Right cardiac atrium (tissue), 5 donors: ENCODE measurements around the gene MACO1. TPM values are rescaled to one million over a fixed set of nuclear protein-coding genes. Genes with fewer than 3 reads are reported as not detected.
A peak's percentile ranks its signal among the peaks of the same experiment; 100 is the strongest.
"Not testable (repeated sequence)": the region's sequence is repeated elsewhere in the genome, so short reads cannot be mapped to it uniquely, and the experiment has no call there.

Source experiments
- ATAC-seq, 2 donors: fragments of 200-7000 bp; cut with Tn5 transposase; one replicate each; pipeline versions ENCODE4 v1.8.0 to v1.9.1; 2020; ENCODE audit warnings: moderate library complexity in 2 of 2, mild to moderate bottlenecking in 1 of 2
- DNase-seq, 3 donors: peaks; one replicate each; pipeline ENCODE4 v3.0.0-alpha.2; 2020
- H3K27ac ChIP-seq: one replicate; pipeline ENCODE4 v1.5.1; 2013; ENCODE audit warnings: mild to moderate bottlenecking, low read length, control low read depth, moderate library complexity
- H3K27me3 ChIP-seq: one replicate; pipeline ENCODE4 v1.6.1; 2013; ENCODE audit not compliant: control insufficient read depth, insufficient read depth
- H3K4me1 ChIP-seq: one replicate; pipeline ENCODE4 v1.6.1; 2013; ENCODE audit warnings: low read length; ENCODE audit not compliant: control insufficient read depth, insufficient read depth
- H3K4me3 ChIP-seq: one replicate; pipeline ENCODE4 v1.5.1; 2013; ENCODE audit warnings: low read length, control low read depth
- H3K9me3 ChIP-seq: one replicate; pipeline ENCODE4 v1.6.1; 2013; ENCODE audit warnings: low read length; ENCODE audit not compliant: control insufficient read depth
- WGBS: extraction: QIAGEN DNeasy Blood & Tissue Kit; methylation state at CpG from one replicate; pipeline ENCODE4 v1.1.7; 2013; 5-methylcytosine and 5-hydroxymethylcytosine counted together
- intact Hi-C, 4 donors: fragments of 100-400 bp; cut with DNase I; formaldehyde crosslinking; loops; one replicate each; pipeline versions ENCODE4 v1.11.0 to v1.14.0; 2022 to 2023
- polyA plus RNA-seq: library from polyadenylated mRNA; stranded (reverse); fragments of 200-250 nt; gene quantifications from one replicate; pipeline ENCODE4 v1.2.3, GENCODE V29; 2013
- total RNA-seq, 4 donors: library from RNA; stranded (reverse); fragmentation: NEBNext Ultra II Directional; extraction: Animal tissue kit (Norgen Biotek cat#: 25700); gene quantifications; one replicate each; pipeline ENCODE4 v1.2.1, GENCODE V29; 2021
- donor health status: healthy with polysubstance abuse.
- donor health status: DM: no; HTN: yes; CAD: no.
- donor health status: DM: no; HTN: no; CAD: no.
- donor health status: DM: no; HTN: yes; CAD: no; lungs with severe emphysema.
- donor health status: DM: yes; HTN: yes; CAD: no.

MACO1 gene
- total and polyA plus RNA-seq, 5 donors = 8.8 to 20.2 (median 17.1) TPM

DNA sequence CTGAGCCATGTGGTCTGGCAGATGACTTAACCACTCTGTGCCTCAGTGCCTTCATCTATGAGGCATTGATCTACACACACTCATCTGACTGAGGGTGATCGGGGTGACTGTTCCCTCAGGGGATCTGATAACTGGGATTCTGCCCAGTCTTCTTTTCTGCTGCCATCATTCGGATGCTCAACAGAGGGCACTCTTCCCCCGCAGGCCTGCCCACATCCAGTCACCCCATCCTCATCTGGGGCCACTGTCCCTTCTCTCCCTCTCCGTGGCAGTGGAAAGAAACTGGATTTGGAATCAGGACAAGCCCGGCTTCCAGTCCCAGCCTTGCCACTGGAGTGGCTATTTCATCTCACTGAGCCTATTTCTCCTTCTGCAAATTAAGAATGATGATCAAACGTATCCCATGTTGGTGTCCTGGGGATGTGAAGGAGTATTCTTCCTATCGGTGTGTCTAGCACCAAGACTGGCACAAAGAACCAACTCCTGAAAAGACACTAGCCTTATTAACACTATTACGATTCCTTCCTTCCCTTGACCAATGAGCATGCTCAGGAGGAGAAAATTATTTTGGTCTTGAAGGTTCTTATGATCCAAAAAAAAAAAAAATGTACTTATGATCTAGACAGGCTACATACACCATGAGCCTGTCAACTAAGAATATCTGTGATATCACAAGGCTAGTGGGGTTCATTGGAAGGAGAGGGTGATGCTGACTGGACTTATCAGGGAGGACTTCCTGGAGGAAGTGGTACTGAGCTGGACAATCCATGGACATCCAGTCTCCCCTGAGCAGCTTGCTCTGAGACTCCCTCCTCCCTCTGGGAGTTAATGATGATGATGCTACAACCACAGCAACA lies 27.5 kb upstream of the MACO1 start:
- intact Hi-C loops = loop anchor here in 2 of 4 donors (10.0 kb wide), 1 partner anchor 122 kb away; no protein-coding TSS in a partner anchor
- 16% methylated on average over 6 of the region's 8 CpGs for WGBS
- H3K27me3 ChIP-seq, H3K27ac ChIP-seq, H3K4me3 ChIP-seq, DNase-seq, H3K9me3 ChIP-seq, H3K4me1 ChIP-seq: not testable (repeated sequence)
- peak; percentile 73 to 75 for ATAC-seq

DNA sequence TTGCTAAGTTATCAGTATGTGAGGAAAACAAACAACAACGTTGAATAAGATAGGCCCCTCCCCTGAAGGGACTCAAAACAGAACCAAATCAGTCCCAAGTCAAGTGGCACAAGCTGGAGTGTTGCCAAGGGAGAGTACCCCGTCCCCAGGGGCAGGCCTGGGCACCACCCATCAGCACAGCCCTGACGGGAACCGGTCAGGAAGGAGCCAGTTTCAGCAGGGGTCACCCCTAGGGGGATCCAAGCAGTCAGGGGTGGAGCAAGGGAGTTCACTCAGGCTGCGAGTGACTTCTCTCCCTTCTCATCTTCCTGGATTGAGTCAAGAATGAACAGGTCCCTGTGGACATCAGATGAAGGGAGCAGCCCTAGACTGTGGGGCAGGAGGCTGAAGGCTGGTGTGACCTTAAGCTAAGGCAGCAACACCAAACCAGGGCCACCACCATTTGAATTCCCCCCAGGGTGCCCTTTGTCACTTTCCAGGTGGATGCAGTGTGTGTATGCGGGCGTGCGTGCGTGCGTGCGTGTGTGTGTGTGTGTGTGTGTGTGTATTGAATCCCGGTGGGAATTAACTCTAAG lies 24.9 kb upstream of the MACO1 start:
- WGBS = 81% methylated on average over 9 of the region's 12 CpGs
- H3K27me3 ChIP-seq, DNase-seq, H3K4me3 ChIP-seq, H3K4me1 ChIP-seq, H3K27ac ChIP-seq, H3K9me3 ChIP-seq: not testable (repeated sequence)
- intact Hi-C loops = loop anchor here in 3 of 4 donors (5.0 to 10.0 kb wide), 2 partner anchors 111 to 119 kb away; no protein-coding TSS in a partner anchor
- ATAC-seq = peak in 1 of 2 donors; percentile 34

DNA sequence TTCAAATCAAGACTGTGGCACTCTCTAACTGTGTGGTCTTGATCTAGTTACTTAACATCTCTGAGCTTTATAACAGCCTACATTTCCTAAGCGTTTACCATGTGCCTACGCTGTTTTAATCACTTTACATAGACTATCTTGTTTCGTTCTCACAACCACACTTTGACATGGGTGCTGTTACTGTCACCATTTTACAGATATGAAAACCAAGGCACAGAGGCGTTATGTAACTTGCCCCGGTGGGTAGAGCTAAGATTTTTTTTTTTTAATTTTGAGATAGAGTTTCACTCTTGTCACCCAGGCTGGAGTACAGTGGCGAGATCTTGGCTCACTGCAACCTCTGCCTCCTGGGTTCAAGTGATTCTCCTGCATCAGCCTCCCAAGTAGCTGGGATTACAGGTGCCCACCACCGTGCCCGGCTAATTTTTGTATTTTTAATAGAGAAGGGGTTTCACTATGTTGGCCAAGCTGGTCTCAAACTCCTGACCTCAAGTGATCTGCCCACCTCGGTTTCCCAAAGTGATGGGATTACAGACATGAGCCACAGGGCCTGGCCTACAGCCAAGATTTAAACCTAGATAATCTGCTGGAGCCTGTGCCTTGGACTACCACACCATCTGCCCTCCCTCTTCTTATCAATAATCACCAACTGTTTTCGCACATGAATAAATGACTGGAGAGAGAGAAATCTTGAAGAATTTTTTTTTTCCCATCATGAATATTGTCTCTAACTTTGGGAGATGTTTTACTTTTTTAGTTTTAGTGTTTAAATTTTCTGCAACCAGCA lies 20.9 kb upstream of the MACO1 start:
- not testable (repeated sequence) for H3K27ac ChIP-seq, ATAC-seq, H3K9me3 ChIP-seq, H3K27me3 ChIP-seq, H3K4me1 ChIP-seq, DNase-seq, H3K4me3 ChIP-seq
- intact Hi-C loops = loop anchor here (5.0 to 10.0 kb wide), 3 partner anchors 107 to 123 kb away; no protein-coding TSS in a partner anchor
- 86% methylated on average over 10 of the region's 10 CpGs for WGBS

DNA sequence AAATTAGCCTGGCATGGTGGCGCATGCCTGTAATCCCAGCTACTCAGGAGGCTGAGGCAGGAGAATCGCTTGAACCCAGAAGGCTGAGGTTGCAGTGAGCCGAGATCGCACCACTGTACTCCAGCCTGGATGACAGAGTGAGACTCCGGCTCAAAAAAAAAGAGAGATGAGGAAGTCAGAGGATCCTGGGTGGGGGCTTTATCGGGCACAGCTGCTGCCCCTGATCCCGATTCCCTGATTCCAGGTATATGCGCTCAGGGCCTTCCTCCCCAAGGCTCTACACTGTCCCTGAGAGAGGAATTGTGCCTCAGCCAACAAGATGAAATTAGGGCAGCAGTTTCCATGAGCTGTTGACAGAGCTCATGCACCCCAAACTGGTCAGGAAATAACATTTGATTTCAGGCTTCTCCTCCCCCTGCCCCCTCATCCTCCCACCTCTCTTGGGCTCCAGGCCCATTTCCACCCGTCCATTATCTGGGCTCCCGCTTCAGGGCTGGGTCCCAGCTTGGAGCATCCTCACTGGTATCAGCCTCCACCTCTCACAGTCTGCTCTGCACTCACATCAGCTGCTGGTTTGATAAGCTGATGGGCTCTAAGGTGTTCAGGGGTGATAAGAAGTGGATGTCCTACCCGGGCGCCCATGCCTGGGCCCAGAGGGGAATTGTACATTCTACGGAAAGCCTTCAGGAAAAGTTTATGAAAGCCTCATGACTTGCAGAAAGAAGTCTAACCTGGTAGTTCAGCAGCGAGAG lies 17.6 kb upstream of the MACO1 start:
- not testable (repeated sequence) for H3K27me3 ChIP-seq, H3K4me3 ChIP-seq, H3K4me1 ChIP-seq, H3K27ac ChIP-seq, ATAC-seq, H3K9me3 ChIP-seq, DNase-seq
- intact Hi-C loops = loop anchor here in 1 of 4 donors (5.0 kb wide), 1 partner anchor 126 kb away; no protein-coding TSS in a partner anchor
- 80% methylated on average over 13 of the region's 14 CpGs for WGBS

DNA sequence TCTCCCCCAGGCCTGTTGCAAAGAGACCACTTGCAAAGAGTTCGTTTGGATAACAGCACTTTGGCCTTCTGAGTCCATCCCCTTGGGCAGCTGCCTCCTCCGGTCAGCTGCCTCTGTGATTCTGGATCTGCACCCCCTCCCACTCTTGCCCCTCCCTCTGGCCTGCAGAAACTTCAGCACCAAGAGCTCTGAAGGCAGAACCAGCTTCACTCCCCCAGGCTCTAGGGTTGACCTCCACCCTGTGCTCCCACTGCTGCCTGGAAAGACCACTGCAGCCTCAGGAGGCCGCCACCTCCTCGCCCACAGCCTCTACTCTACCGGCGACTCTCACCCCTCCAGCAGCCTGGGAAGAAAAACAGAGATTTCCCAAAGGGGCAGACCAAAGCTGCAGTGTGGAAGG lies 16.5 kb upstream of the MACO1 start:
- ATAC-seq, H3K9me3 ChIP-seq, H3K4me1 ChIP-seq, H3K27ac ChIP-seq, DNase-seq, H3K4me3 ChIP-seq, H3K27me3 ChIP-seq: not testable (repeated sequence)
- intact Hi-C loops = loop anchor here in 1 of 4 donors (5.0 kb wide), 1 partner anchor 127 kb away; no protein-coding TSS in a partner anchor
- WGBS = 65% methylated on average over 2 of the region's 6 CpGs

DNA sequence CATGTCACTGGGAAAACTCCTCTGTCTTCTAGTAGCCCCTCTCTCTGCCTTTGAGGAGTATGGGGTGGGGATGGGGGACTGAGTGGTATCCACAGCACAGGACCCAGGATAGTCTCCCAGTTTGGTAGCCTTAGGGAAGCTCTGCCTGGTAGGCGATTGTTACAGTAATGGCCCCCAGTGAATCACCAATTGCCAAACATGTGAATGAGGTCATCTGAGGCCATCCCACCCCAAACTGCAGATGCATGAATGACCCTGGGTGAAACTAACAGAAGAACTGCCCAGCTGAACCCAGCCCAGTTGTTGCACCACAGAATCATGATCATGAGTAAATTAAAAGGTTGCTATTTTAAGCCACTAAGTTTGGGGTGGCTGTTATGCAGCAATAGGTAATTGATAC lies 16.1 kb upstream of the MACO1 start:
- not testable (repeated sequence) for ATAC-seq
- 97% methylated on average over 1 of the region's 1 CpG for WGBS

DNA sequence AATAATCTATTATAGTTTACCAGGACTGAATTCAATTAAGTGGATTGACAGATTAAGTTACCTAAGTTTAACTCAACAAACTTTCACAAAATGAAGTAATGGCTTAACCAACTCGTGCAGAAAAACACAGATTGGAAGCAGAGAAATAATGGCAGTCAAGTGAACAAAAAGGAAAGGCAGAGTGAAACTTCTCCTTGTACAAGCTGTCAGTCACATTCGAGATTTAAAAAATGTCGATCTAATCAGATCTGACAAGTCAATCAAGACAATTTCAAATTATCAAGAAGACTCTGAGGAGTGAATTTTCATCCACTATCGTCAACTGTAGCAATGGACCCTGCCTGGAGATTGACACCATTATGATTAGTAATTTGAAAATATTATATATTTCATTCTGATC lies 13.4 kb upstream of the MACO1 start:
- intact Hi-C loops, H3K27me3 ChIP-seq, H3K4me3 ChIP-seq, H3K9me3 ChIP-seq, ATAC-seq, DNase-seq, H3K27ac ChIP-seq, H3K4me1 ChIP-seq: not testable (repeated sequence)
- WGBS = 88% methylated on average over 4 of the region's 4 CpGs

More for the DNA sequence above, 16.1 kb upstream of the MACO1 start:
- not testable (repeated sequence) for DNase-seq, H3K9me3 ChIP-seq, H3K4me1 ChIP-seq, H3K27me3 ChIP-seq, H3K27ac ChIP-seq, H3K4me3 ChIP-seq
- intact Hi-C loops = loop anchor here in 1 of 4 donors (5.0 kb wide), 1 partner anchor 127 kb away; no protein-coding TSS in a partner anchor

DNA sequence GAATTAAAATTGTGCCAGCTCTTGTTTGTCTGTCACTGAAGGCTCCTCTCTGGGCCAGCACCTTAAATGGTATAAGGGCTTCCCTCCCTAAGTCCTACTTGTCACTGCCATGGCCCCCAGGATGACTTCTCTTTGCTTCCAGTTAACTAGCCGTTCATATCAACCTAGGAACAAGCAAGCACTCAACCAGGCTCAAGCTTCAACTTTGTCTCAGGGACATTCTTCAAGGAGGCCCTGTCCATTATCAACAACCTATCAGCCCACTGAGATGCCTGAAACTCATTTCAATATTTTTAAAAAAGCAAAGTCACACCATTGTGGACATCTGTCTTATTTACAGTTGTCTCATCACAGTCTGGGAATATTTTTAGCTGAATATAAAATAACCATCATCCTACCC lies 11.4 kb upstream of the MACO1 start:
- H3K9me3 ChIP-seq, DNase-seq, H3K27ac ChIP-seq, H3K27me3 ChIP-seq, H3K4me1 ChIP-seq, ATAC-seq, intact Hi-C loops, H3K4me3 ChIP-seq: not testable (repeated sequence)
- WGBS = 88% methylated on average over 1 of the region's 1 CpG

DNA sequence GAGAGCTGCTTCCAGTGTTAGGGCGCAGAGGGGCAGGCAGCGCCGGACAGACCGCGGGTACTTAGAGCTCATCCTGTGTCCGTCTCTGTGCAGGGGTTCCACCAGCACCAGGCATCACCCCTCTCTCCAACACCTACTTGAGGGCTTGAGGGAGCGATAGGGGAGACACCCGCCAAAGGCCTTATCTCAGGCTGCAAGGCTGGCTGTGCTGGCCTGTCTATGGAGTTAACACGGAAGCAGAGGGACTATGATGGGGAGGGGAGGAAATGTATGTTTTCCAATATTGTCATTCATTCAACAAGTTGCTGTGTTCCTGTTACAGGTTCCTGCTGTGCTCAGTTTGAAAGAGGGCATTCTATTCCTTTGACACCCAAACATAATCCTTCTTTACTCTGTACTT lies 10.0 kb upstream of the MACO1 start, which contains the start of gene RHCE:
TSS of gene RHCE (minus strand) at position 111 of the 400 bp plus-strand sequence. CDS start at position 72, 39 bp downstream.
- H3K9me3 ChIP-seq, H3K4me3 ChIP-seq, H3K27ac ChIP-seq, H3K27me3 ChIP-seq, H3K4me1 ChIP-seq, ATAC-seq, DNase-seq: not testable (repeated sequence)
- intact Hi-C loops = loop anchor here in 2 of 4 donors (10.0 kb wide), 2 partner anchors 94 to 104 kb away; no protein-coding TSS in a partner anchor
- WGBS = 68% methylated on average over 9 of the region's 9 CpGs

DNA sequence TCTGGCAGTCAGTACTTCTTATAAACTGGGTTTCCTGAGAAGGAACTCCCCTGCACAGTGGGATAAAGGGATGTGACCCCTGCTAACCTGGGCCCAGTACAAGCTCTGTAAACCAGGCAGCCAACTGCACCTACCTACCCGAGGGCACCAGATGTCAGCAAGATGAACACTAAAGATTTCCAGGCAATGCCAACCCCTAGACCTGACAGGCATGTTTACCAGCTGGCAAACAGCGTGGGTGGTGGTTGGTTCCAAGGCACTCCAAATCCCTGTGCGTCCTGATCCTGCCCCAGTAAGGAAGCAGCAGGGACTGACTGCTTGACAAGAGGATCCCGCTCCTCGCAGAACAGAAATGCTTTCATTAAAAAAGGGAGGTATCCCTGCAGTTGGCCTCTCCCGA lies 7.5 kb upstream of the MACO1 start:
- not testable (repeated sequence) for H3K4me1 ChIP-seq, H3K27me3 ChIP-seq, H3K9me3 ChIP-seq, H3K27ac ChIP-seq, DNase-seq, H3K4me3 ChIP-seq, ATAC-seq
- WGBS = 80% methylated on average over 6 of the region's 6 CpGs
- intact Hi-C loops = loop anchor here in 2 of 4 donors (10.0 kb wide), 2 partner anchors 92 to 102 kb away; no protein-coding TSS in a partner anchor
